ENCODE results near the gene RHOBTB3. TPM values are rescaled to one million over a fixed set of nuclear protein-coding genes. Genes with fewer than 3 reads are reported as not detected.

Gene RHOBTB3
- total RNA-seq, 4 donors from 2014 or later, result 55.6 to 216 (median 135) TPM

- Histone ChIP-seq H3K36me3 (no peaks in the 10 kb centered on the region), H3K4me1 (peaks cover 4 to 63% (median 7%) of the 10 kb centered on the region in 3 donors), H3K27me3 (no peaks in the 10 kb centered on the region), H3K4me3 (no peak overlapping the region), H3K9me3 (no peaks in the 10 kb centered on the region), H3K27ac (no peak overlapping the region)
- 68 to 69% methylated on average over 4 to 5 of the region's 5 CpGs for WGBS, 2 donors (ENCODE audit: low coverage in 1 of 2)
- ATAC-seq, result peak; percentile 37
- no peak for TF ChIP-seq POLR2AphosphoS5 (IDR thresholded peaks at IDR 0.05)
- TF ChIP-seq EP300 (IDR thresholded peaks at IDR 0.05), result no peak
- no peak for TF ChIP-seq CTCF (IDR thresholded peaks at IDR 0.05)
- no peak for TF ChIP-seq POLR2A (IDR thresholded peaks at IDR 0.05)
These were observed 7.3 kb upstream of the RHOBTB3 start for GRCh38 chr5:95723632-95724369.

GRCh38 chr5:95725071-95725820 is 5.9 kb upstream of the RHOBTB3 start:
- H3K27ac ChIP-seq, result peak overlapping the region in 1 of 4 donors; percentile 56
- peaks cover 4 to 68% (median 7%) of the 10 kb centered on the region in 3 donors for H3K4me1 ChIP-seq
- no peaks in the 10 kb centered on the region for H3K36me3 ChIP-seq
- 64 to 75% methylated on average over 5 of the region's 5 CpGs for WGBS, 2 donors (ENCODE audit: low coverage in 1 of 2)
- H3K4me3 ChIP-seq, result no peak overlapping the region
- no peak for ATAC-seq
- TF ChIP-seq CTCF (IDR thresholded peaks at IDR 0.05) (no peak), POLR2AphosphoS5 (IDR thresholded peaks at IDR 0.05) (no peak), EP300 (IDR thresholded peaks at IDR 0.05) (no peak), POLR2A (IDR thresholded peaks at IDR 0.05) (no peak)
- H3K9me3 ChIP-seq, result no peaks in the 10 kb centered on the region
- H3K27me3 ChIP-seq, result no peaks in the 10 kb centered on the region

- TF ChIP-seq POLR2A (IDR thresholded peaks at IDR 0.05), result no peak
- TF ChIP-seq EP300 (IDR thresholded peaks at IDR 0.05), result no peak
- no peak for TF ChIP-seq CTCF (IDR thresholded peaks at IDR 0.05)
- TF ChIP-seq POLR2AphosphoS5 (IDR thresholded peaks at IDR 0.05), result no peak
- H3K27ac ChIP-seq, result peak overlapping the region; percentile 6 to 61 (median 40)
- H3K4me3 ChIP-seq, result no peak overlapping the region
- ATAC-seq, result no peak
- H3K9me3 ChIP-seq, result no peaks in the 10 kb centered on the region
- no peaks in the 10 kb centered on the region for H3K27me3 ChIP-seq
- WGBS, 2 donors (ENCODE audit: low coverage in 1 of 2), result 33 to 53% methylated on average over 4 of the region's 4 CpGs
- peaks cover 2 to 63% (median 7%) of the 10 kb centered on the region in 3 donors for H3K4me1 ChIP-seq
- no peaks in the 10 kb centered on the region for H3K36me3 ChIP-seq
These were observed 5.0 kb upstream of the RHOBTB3 start for GRCh38 chr5:95725937-95726810.

GRCh38 chr5:95726811-95727763 is 4.0 kb upstream of the RHOBTB3 start:
- ATAC-seq, result no peak
- no peak for TF ChIP-seq EP300 (IDR thresholded peaks at IDR 0.05)
- TF ChIP-seq POLR2AphosphoS5 (IDR thresholded peaks at IDR 0.05), result no peak
- TF ChIP-seq CTCF (IDR thresholded peaks at IDR 0.05), result no peak
- TF ChIP-seq POLR2A (IDR thresholded peaks at IDR 0.05), result no peak
- WGBS, 2 donors (ENCODE audit: low coverage in 1 of 2), result 59 to 71% methylated on average over 5 of the region's 5 CpGs
- Histone ChIP-seq H3K27me3 (no peaks in the 10 kb centered on the region), H3K4me1 (peaks cover 2 to 54% (median 7%) of the 10 kb centered on the region in 3 donors), H3K4me3 (no peak overlapping the region), H3K27ac (peak overlapping the region in 3 of 4 donors; percentile 6 to 61 (median 56)), H3K9me3 (no peaks in the 10 kb centered on the region), H3K36me3 (no peaks in the 10 kb centered on the region)
